ENCODE measurements around the gene LRRC4C. TPM values are rescaled to one million over a fixed set of nuclear protein-coding genes. Genes with fewer than 3 reads are reported as not detected.

LRRC4C gene
- total and polyA plus RNA-seq, 4 donors: 0.10 to 0.93 (median 0.30) TPM

DNA sequence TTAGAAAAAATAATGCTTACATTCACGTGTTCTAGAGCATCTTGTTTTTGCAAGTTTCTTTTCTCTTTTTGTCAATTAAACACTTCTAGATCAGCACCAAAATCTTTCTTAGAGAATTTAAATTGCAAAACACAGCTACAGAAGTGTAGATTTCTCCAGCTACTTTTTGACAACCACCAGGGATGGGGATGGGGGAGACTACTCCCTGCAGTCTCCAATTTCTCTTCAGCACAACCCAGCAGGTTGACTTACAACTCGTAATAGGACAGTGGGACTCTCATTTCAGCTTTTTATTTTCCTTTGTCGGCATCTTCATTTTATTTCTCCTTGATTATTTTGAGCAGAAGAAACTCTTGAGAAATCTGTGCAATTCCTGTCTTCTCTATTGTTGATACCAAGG lies 441.2 kb downstream of the LRRC4C start:
- H3K36me3 ChIP-seq (ENCODE audit: control insufficient read depth in 4 of 4, insufficient read depth in 3 of 4, low read depth in 1 of 4, low read length in 3 of 4): no peaks in the 10 kb centered on the region
- H3K4me1 ChIP-seq (ENCODE audit: control insufficient read depth in 4 of 4, insufficient read depth in 4 of 4, low read length in 3 of 4): no peaks in the 10 kb centered on the region
- H3K4me3 ChIP-seq (ENCODE audit: low read depth in 1 of 3, low read length in 3 of 3): no peak overlapping the region
- no peaks in the 10 kb centered on the region for H3K27me3 ChIP-seq (ENCODE audit: control insufficient read depth in 4 of 4, insufficient read depth in 4 of 4, low read length in 3 of 4)
- no peaks in the 10 kb centered on the region for H3K9me3 ChIP-seq (ENCODE audit: control insufficient read depth in 4 of 4, low read length in 3 of 4)
- no peak for DNase-seq (ENCODE audit: low spot score)
- TF ChIP-seq SP1 (IDR thresholded peaks at IDR 0.05): no peak
- TF ChIP-seq, protein P1, sequence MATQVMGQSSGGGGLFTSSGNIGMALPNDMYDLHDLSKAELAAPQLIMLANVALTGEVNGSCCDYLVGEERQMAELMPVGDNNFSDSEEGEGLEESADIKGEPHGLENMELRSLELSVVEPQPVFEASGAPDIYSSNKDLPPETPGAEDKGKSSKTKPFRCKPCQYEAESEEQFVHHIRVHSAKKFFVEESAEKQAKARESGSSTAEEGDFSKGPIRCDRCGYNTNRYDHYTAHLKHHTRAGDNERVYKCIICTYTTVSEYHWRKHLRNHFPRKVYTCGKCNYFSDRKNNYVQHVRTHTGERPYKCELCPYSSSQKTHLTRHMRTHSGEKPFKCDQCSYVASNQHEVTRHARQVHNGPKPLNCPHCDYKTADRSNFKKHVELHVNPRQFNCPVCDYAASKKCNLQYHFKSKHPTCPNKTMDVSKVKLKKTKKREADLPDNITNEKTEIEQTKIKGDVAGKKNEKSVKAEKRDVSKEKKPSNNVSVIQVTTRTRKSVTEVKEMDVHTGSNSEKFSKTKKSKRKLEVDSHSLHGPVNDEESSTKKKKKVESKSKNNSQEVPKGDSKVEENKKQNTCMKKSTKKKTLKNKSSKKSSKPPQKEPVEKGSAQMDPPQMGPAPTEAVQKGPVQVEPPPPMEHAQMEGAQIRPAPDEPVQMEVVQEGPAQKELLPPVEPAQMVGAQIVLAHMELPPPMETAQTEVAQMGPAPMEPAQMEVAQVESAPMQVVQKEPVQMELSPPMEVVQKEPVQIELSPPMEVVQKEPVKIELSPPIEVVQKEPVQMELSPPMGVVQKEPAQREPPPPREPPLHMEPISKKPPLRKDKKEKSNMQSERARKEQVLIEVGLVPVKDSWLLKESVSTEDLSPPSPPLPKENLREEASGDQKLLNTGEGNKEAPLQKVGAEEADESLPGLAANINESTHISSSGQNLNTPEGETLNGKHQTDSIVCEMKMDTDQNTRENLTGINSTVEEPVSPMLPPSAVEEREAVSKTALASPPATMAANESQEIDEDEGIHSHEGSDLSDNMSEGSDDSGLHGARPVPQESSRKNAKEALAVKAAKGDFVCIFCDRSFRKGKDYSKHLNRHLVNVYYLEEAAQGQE (IDR thresholded peaks at IDR 0.05): no peak
- no peak for TF ChIP-seq TAF1 (conservative IDR thresholded peaks at IDR 0.05)
- TF ChIP-seq, protein P2, sequence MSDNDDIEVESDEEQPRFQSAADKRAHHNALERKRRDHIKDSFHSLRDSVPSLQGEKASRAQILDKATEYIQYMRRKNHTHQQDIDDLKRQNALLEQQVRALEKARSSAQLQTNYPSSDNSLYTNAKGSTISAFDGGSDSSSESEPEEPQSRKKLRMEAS (IDR thresholded peaks at IDR 0.05): no peak
- TF ChIP-seq FOXA1 (IDR thresholded peaks at IDR 0.05): no peak
- no peak for TF ChIP-seq GABPA (IDR thresholded peaks at IDR 0.05 in 1 of 2, conservative IDR thresholded peaks at IDR 0.05 in 1 of 2)
- TF ChIP-seq FOXA2 (IDR thresholded peaks at IDR 0.05): no peak
- TF ChIP-seq, protein P3, sequence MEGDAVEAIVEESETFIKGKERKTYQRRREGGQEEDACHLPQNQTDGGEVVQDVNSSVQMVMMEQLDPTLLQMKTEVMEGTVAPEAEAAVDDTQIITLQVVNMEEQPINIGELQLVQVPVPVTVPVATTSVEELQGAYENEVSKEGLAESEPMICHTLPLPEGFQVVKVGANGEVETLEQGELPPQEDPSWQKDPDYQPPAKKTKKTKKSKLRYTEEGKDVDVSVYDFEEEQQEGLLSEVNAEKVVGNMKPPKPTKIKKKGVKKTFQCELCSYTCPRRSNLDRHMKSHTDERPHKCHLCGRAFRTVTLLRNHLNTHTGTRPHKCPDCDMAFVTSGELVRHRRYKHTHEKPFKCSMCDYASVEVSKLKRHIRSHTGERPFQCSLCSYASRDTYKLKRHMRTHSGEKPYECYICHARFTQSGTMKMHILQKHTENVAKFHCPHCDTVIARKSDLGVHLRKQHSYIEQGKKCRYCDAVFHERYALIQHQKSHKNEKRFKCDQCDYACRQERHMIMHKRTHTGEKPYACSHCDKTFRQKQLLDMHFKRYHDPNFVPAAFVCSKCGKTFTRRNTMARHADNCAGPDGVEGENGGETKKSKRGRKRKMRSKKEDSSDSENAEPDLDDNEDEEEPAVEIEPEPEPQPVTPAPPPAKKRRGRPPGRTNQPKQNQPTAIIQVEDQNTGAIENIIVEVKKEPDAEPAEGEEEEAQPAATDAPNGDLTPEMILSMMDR (IDR thresholded peaks at IDR 0.05; ENCODE audit: low read depth, low read length, missing input control): no peak
- no peak for TF ChIP-seq EGR1 (IDR thresholded peaks at IDR 0.05; ENCODE audit: low read depth in 2 of 2)
- no peak for TF ChIP-seq RAD21 (IDR thresholded peaks at IDR 0.05)
- TF ChIP-seq HNF4G (IDR thresholded peaks at IDR 0.05): no peak
- no peak for TF ChIP-seq JUND (IDR thresholded peaks at IDR 0.05)
- no peak for TF ChIP-seq RXRA (IDR thresholded peaks at IDR 0.05)
- no peak for TF ChIP-seq NR2F2 (IDR thresholded peaks at IDR 0.05)
- no peak for TF ChIP-seq YY1 (IDR thresholded peaks at IDR 0.05)
- no peak for TF ChIP-seq HNF4A (conservative IDR thresholded peaks at IDR 0.05)
- TF ChIP-seq, protein P4, sequence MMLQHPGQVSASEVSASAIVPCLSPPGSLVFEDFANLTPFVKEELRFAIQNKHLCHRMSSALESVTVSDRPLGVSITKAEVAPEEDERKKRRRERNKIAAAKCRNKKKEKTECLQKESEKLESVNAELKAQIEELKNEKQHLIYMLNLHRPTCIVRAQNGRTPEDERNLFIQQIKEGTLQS (IDR thresholded peaks at IDR 0.05): no peak
- TF ChIP-seq, protein P5, sequence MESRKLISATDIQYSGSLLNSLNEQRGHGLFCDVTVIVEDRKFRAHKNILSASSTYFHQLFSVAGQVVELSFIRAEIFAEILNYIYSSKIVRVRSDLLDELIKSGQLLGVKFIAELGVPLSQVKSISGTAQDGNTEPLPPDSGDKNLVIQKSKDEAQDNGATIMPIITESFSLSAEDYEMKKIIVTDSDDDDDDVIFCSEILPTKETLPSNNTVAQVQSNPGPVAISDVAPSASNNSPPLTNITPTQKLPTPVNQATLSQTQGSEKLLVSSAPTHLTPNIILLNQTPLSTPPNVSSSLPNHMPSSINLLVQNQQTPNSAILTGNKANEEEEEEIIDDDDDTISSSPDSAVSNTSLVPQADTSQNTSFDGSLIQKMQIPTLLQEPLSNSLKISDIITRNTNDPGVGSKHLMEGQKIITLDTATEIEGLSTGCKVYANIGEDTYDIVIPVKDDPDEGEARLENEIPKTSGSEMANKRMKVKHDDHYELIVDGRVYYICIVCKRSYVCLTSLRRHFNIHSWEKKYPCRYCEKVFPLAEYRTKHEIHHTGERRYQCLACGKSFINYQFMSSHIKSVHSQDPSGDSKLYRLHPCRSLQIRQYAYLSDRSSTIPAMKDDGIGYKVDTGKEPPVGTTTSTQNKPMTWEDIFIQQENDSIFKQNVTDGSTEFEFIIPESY (IDR thresholded peaks at IDR 0.05): no peak
- H3K27ac ChIP-seq (ENCODE audit: low read depth in 1 of 2, low read length in 2 of 2): no peak overlapping the region
- no peak overlapping the region for H3K9ac ChIP-seq (ENCODE audit: low read depth in 1 of 2, low read length in 2 of 2)
- 45% methylated on average over 3 of the region's 3 CpGs for WGBS

All from liver (tissue), 9 donors.